ENCODE measurements around the gene HOXB5. TPM values are rescaled to one million over a fixed set of nuclear protein-coding genes. Genes with fewer than 3 reads are reported as not detected.

The HOXB5 gene
- polyA plus RNA-seq, 3 donors from 2014 or later: not detected

DNA sequence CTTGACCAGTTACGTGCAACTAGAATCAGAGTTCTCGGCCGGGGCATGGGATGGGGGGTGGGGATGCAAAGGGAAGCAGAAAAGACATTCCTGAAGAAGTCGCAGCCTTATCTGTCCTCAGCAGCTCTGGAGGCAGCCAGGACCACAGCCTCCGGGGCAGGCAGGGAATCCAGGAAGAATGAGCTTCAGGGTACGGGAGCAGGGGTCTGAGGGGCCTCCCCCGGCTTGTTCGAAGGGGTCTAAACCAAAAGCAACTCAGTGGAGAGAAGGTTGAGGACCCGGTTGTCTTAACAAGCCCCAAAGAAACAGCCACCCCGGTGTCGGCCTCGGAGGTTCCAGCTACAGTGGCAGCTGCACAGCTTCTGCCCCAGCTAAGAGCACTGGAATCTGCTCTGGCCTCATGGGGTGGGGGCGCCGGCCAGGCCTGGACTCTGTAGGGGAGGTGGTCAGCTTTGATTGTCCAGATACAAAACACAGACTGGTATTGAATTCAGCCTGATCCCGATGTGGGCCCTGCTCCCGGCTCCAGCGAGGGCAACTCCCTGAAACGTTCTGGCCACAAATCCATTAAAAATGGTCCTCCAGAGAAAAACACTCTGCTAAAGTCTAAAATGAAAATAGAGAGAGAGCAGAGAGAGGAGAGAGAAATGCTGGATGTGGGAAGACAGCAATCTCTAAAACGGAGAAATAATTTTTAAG, 23.1 kb downstream of the HOXB5 start:
- Mint-ChIP-seq H3K9me3 (no peaks in the 10 kb centered on the region), H3K4me3 (no peak overlapping the region), H3K4me1 (peaks cover 18 to 29% of the 10 kb centered on the region in 2 donors), H3K27ac (no peak overlapping the region), H3K27me3 (ENCODE audit: low read depth in 3 of 3) (peaks cover 0 to 3% (median 0%) of the 10 kb centered on the region in 3 donors), H3K36me3 (peaks cover 0 to 17% (median 7%) of the 10 kb centered on the region in 3 donors)
- no peak for DNase-seq

DNA sequence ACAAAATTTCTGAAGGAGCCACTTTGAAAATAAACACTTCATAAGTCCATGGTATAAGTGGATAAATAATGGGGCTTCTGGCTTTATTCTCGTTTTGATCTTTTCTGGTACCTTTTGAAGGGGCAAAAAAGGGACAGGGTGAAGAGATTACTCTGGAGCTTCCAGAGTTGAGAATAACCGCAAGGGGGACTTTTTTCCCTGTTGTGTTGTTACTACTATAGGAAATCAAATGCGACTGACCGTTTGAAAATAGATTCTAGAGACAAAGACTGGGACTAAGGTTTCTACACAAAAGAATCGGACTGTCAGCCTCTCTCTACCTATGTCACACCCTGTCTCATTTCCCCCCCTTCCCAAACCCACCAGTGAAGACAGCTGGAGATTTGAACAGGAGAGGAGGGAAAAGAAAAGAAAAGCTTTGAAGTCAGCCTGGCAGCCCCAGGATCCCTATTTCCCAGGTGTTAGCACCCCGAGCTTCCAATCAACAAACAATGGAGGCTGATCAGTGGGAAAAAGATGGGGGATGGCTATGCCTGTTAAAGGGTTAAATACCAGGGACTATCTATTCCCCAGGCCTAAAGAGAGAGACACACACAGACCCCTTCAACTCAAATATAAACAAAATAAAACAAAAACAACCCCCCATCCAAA, 23.8 kb downstream of the HOXB5 start:
- Mint-ChIP-seq H3K27me3 (ENCODE audit: low read depth in 3 of 3) (peaks cover under 1 to 3% (median under 1%) of the 10 kb centered on the region in 3 donors), H3K4me1 (peaks cover 18 to 22% of the 10 kb centered on the region in 2 donors), H3K4me3 (no peak overlapping the region), H3K36me3 (peaks cover 0 to 19% (median 7%) of the 10 kb centered on the region in 3 donors), H3K27ac (no peak overlapping the region), H3K9me3 (no peaks in the 10 kb centered on the region)
- no peak for DNase-seq

DNA sequence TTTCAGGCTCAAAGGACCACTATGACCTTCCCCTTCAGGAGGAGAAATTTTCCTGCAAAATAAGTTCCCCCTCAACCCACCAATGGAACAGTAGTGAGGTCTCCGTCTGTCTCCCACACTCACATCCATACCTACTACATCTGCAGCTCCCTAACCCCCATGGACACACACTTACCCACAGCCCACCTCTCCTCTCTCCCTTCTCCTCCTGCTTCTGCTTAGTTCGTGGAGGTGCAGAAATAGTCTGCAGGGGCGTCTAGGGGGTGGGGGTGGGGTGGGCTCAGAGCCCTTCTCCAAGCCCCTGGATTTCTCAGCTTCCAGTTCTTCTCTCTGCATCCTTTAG, 24.4 kb downstream of the HOXB5 start:
- Mint-ChIP-seq H3K4me3 (no peak overlapping the region), H3K9me3 (no peaks in the 10 kb centered on the region), H3K27me3 (ENCODE audit: low read depth in 3 of 3) (peaks cover 2 to 5% (median 4%) of the 10 kb centered on the region in 3 donors), H3K4me1 (peaks cover 14 to 16% of the 10 kb centered on the region in 2 donors), H3K27ac (no peak overlapping the region), H3K36me3 (peaks cover 0 to 22% (median 7%) of the 10 kb centered on the region in 3 donors)
- no peak for DNase-seq

DNA sequence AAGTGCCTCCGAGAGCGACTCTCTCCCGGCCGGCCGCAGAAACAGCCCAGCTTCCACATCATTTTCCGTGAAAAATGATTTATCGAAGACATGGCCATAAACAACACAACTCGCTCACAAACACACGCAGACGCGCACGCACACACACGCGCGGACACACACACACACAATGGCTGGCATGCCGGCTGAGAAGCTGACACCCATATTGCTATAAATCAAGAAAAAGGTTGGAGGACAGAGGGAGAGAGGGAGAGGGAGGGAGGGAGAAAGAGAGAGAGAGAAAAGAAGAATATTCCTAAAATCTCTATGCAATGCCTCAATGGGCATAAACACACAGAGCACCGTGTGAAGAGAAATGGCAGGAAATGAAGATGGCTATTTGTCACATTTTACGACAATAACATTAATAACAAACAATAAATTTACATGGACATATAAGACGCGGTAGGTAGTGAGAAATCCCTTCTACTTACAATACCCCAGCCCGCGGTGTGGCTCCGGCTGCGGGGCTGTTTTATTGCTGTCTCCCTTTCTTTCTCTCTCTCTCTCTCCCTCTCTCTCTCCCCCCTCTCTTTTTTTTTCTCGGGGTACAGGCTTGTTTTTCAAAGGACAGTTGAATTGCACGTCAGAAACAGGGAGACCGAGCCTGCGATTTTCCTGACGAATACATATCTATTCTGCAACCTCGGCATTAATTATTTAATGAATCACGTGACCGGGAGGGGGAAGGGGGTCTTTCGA, 24.9 kb downstream of the HOXB5 start:
- Mint-ChIP-seq H3K36me3 (peaks cover 0 to 22% (median 7%) of the 10 kb centered on the region in 3 donors), H3K27ac (no peak overlapping the region), H3K9me3 (no peaks in the 10 kb centered on the region), H3K4me3 (no peak overlapping the region), H3K4me1 (peaks cover 11 to 13% of the 10 kb centered on the region in 2 donors), H3K27me3 (ENCODE audit: low read depth in 3 of 3) (peaks cover 2 to 5% (median 4%) of the 10 kb centered on the region in 3 donors)
- DNase-seq: no peak

DNA sequence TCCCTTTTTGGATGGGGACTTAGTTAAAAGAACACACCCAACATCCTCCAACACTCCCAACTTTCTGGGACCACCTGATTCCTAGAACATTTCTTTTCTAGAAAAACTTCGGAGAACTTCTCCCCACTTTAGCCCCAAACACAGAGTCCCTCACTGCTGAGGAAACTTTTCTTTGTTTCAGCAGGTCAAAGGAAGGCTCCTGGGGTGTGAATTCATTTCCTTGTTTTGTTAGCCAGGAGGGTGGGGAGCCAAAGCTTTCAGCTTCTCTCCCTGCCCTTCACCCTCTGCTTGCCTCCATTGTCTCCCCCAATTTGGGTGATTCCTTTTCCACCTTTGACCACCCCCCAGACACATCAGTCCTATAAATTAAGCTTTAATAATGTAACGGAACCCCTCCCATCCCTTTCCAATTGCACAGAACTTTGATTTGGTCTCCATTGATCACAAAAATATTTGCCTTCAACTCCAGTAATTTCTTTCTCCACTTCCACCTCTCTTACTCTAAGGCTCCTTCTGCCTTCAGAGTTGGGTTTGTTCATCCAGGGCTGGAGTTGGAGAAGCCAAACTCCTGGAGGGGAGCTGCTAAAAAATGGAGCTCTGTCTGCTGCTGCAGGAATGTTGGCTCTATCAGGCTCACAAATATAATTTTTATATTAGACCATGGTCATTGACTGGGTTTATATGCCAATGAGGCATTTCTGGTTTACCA, 25.8 kb downstream of the HOXB5 start:
- Mint-ChIP-seq H3K36me3 (peaks cover 0 to 22% (median 12%) of the 10 kb centered on the region in 3 donors), H3K27ac (no peak overlapping the region), H3K4me3 (no peak overlapping the region), H3K9me3 (no peaks in the 10 kb centered on the region), H3K4me1 (peaks cover 3 to 7% of the 10 kb centered on the region in 2 donors), H3K27me3 (ENCODE audit: low read depth in 3 of 3) (peaks cover 2 to 5% (median 4%) of the 10 kb centered on the region in 3 donors)
- no peak for DNase-seq

DNA sequence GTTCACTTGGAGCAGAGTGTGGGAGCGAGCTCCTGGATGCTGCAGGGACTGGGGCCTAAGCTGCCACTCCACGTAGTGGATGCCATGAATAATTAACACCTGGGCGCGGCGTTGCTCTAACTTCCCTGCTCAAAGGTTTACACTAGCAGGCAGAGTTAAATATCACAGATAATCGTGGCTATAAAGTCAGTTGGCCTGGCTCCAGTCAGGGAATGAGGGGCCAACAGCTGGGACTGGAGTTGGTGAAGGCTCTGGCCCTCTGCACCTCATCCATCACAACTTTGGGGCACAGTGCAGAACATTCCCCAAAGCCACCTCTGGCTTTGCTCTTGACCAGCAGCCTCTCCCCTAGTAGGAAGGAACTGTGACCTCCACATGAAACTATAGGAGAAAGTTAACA, 26.4 kb downstream of the HOXB5 start:
- Mint-ChIP-seq H3K4me1 (peaks cover 7 to 11% of the 10 kb centered on the region in 2 donors), H3K27ac (no peak overlapping the region)

DNA sequence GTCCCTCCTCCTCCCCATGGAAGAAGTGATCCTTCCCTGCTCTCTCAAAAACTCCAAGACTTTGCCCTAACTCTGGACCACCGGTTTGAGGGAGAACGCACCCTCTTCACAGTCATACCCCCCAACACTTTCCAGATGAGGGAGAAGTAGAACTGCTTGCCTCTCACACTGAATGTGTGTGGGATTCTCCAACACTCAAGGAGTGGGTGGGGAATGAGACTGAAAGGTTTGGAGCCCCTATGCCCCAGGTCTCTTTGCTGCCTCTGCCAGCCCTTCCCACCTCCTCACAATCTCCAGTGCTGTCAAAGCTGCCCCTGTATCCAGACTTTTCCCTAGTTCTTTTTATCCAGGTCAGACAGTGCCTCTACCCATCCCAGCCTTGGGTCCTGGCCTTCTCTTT, 26.9 kb downstream of the HOXB5 start:
- Mint-ChIP-seq H3K36me3 (peaks cover 0 to 23% (median 9%) of the 10 kb centered on the region in 3 donors), H3K9me3 (no peaks in the 10 kb centered on the region), H3K4me3 (no peak overlapping the region), H3K4me1 (peaks cover 12 to 16% of the 10 kb centered on the region in 2 donors), H3K27ac (no peak overlapping the region), H3K27me3 (ENCODE audit: low read depth in 3 of 3) (peaks cover 2 to 5% (median 4%) of the 10 kb centered on the region in 3 donors)
- DNase-seq: no peak

More for the DNA sequence above, 26.4 kb downstream of the HOXB5 start:
- peaks cover 2 to 5% (median 4%) of the 10 kb centered on the region in 3 donors for H3K27me3 Mint-ChIP-seq (ENCODE audit: low read depth in 3 of 3)
- peaks cover 0 to 22% (median 12%) of the 10 kb centered on the region in 3 donors for H3K36me3 Mint-ChIP-seq
- no peaks in the 10 kb centered on the region for H3K9me3 Mint-ChIP-seq
- H3K4me3 Mint-ChIP-seq: no peak overlapping the region
- no peak for DNase-seq

DNA sequence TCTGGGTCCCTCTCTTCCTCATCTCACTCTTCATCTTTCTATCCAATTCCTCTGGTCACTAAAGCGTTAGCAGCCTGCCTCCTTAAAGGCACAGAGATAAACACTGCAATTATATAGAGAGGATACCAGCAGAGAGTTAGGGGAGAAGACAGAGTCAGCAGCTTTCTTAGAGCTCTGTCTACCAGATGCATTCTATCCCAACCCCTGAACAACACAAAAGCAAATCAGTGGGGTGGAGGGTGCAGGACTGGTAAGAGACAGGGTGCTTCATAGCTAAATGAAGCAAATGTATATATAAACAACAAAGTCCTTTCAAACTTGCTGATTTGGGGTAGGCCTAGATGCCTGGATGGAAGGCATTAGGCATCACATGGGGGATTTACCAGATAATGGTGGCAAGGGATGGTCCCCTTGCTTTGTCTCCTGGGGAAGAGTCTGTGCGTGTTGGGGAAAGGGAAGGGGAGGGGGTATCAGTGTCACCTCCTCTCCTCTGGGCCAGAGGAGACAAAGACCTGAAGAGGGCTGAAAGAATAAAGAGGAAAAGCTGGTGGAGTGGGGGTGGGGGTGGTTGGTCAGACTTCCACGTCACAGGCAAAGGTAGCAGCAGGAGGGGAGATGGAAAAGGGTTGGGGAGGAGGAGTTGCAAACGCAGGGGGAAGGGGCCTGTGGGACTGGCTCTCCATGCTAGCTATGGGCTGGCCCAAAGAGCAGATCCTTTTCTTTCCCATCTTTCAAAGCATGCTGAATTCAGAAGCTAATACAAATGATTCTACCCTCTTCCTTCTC, 27.5 kb downstream of the HOXB5 start:
- H3K4me1 Mint-ChIP-seq: peaks cover 18 to 22% of the 10 kb centered on the region in 2 donors

DNA sequence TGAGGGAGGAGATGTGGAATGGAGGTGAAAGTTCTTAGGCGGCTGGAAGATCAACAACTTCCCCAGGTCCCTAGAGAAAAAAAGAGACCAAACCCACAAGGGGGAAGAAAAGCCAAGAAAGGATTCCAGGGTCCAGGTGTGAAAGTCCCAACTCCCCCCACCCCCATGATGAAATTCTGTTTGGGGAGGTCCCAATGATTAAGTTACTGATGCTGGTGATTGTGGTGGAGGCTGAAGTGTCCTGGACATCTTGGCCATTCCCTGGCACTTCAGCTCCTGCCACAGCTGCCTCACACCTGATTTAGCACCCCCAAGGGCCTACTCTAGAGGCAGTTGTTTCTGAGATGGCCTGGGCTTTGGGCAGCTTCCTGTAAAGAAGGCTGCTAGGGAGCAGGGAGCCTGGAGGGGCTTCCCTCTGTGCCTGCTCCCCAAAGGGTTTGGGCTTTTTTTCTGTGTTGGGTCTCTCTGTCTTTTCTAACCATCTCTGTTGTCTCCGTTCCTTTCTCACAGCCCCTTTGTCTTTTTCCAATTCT, 28.5 kb downstream of the HOXB5 start:
- Mint-ChIP-seq H3K9me3 (no peaks in the 10 kb centered on the region), H3K27ac (no peak overlapping the region), H3K27me3 (ENCODE audit: low read depth in 3 of 3) (peaks cover 2 to 6% (median 3%) of the 10 kb centered on the region in 3 donors), H3K36me3 (peaks cover 0 to 19% (median 5%) of the 10 kb centered on the region in 3 donors), H3K4me1 (peaks cover 22 to 23% of the 10 kb centered on the region in 2 donors), H3K4me3 (no peak overlapping the region)
- DNase-seq: no peak

More for the DNA sequence above, 27.5 kb downstream of the HOXB5 start:
- Mint-ChIP-seq H3K27me3 (ENCODE audit: low read depth in 3 of 3) (peaks cover 2 to 4% (median 3%) of the 10 kb centered on the region in 3 donors), H3K9me3 (no peaks in the 10 kb centered on the region), H3K4me3 (no peak overlapping the region), H3K27ac (no peak overlapping the region), H3K36me3 (peaks cover 0 to 19% (median 5%) of the 10 kb centered on the region in 3 donors)
- no peak for DNase-seq

DNA sequence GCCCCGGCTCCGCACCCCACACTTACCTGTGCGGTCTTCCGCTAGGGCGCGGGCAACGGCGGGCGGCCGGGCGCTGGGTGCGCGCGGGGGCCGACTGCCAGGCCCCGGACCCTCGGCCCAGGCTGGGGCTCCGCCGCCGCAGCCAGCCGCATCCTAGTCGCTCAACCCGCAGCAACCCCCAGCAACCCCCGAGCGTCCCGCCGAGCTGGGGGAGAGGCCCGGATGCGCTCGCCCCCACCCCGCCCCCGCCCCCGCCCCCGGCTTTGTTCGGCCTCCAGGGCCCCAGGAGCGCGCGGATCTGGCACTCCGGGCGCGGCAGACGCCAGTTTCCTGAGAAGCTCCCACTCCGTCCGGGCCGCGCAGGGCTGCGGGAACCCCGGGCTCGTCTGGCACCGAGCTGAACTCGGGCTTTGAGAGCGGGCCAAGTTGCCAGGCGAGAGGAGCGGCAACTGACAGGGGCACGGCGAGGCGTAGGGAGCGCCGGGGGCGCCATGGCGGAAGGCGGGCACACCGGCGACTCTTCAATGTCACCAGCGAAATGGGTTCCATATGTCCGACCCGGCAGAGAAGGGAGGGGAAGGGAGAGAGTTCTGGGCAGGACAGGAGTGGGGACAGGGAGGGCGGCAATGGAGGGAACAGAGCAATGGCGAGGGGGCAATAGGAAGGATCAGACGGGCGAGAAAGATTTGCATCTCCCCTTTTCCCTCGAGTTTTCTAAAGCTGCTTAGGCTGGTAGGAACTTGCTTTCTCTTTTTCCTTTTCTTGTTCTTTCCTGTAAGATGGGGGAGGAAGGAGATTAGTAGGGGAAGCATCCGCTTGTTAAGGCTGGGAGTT, 29.2 kb downstream of the HOXB5 start:
- Mint-ChIP-seq H3K36me3 (peaks cover 0 to 15% (median 5%) of the 10 kb centered on the region in 3 donors), H3K27me3 (ENCODE audit: low read depth in 3 of 3) (peaks cover 2 to 6% (median 3%) of the 10 kb centered on the region in 3 donors), H3K4me3 (peak overlapping the region in 2 of 5 donors; percentile 9 to 44), H3K27ac (no peak overlapping the region), H3K9me3 (no peaks in the 10 kb centered on the region), H3K4me1 (peaks cover 22 to 23% of the 10 kb centered on the region in 2 donors)
- no peak for DNase-seq

DNA sequence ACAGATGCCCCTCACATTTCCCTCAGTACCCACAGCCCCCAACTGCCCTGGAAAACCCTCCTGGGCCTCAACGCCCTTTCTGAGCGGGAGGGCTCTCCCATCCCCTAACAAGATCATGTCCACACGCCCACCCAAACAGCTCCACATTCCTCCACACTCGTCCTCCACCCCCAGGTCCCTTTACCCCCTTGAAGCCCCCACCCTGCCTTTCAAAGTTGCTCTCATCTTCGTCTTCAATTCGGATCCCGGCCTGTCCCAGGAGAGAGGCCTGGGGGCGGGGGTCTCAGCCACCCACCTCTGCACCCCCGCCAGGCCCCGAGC, 29.8 kb downstream of the HOXB5 start:
- peaks cover 0 to 12% (median 7%) of the 10 kb centered on the region in 3 donors for H3K36me3 Mint-ChIP-seq
- H3K4me1 Mint-ChIP-seq: peaks cover 22 to 23% of the 10 kb centered on the region in 2 donors
- H3K27ac Mint-ChIP-seq: peak overlapping the region in 1 of 6 donors; percentile 36
- DNase-seq: no peak
- no peaks in the 10 kb centered on the region for H3K9me3 Mint-ChIP-seq
- peak overlapping the region in 1 of 5 donors; percentile 32 for H3K4me3 Mint-ChIP-seq
- peaks cover 2 to 6% (median 4%) of the 10 kb centered on the region in 3 donors for H3K27me3 Mint-ChIP-seq (ENCODE audit: low read depth in 3 of 3)

DNA sequence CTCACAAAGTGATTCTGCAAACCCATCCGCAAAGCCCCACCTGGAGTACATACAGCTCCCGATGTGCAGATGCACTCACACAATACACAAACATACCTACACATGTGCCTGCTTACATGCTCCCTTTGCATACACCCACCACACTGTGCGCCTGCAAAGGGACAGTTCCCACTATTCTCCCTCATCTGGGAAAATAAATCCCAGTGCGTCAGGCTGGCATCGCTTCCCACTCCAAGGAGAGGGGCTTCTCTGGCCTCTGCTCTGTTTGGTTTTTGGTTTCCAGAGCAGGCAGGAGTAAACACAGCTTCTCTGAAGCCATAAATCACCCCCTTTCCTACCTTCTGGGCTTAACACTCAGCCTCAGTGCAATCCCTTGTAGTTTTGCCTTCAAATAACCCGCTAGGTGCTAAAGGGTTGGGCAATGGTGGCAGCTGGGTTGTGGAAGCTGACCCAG, 30.2 kb downstream of the HOXB5 start:
- Mint-ChIP-seq H3K4me1 (peaks cover 22 to 23% of the 10 kb centered on the region in 2 donors), H3K9me3 (no peaks in the 10 kb centered on the region), H3K4me3 (peak overlapping the region in 1 of 5 donors; percentile 32), H3K36me3 (peaks cover 0 to 17% (median 11%) of the 10 kb centered on the region in 3 donors), H3K27ac (no peak overlapping the region), H3K27me3 (ENCODE audit: low read depth in 3 of 3) (peaks cover 2 to 6% (median 4%) of the 10 kb centered on the region in 3 donors)
- no peak for DNase-seq
